ENCODE measurements around the gene HPSE. TPM values are rescaled to one million over a fixed set of nuclear protein-coding genes. Genes with fewer than 3 reads are reported as not detected.
"Not testable (repeated sequence)": the region's sequence is repeated elsewhere in the genome, so short reads cannot be mapped to it uniquely, and the experiment has no call there.

HPSE gene
- total and polyA plus RNA-seq, 2 of the 13 experiments (the other 11 are each of a cell fraction or from before 2014, with no cell fraction given): not detected

GRCh38 chr4:83293305-83294046 lies 41.2 kb downstream of the HPSE start:
- in situ Hi-C loops (cut with HindIII; ENCODE audit: extremely low pct_ligation_motif_present, low pct_unique_long_range_greater_than_20kb) (no loop called here), intact Hi-C loops (cut with micrococcal nuclease; ENCODE audit: unreplicated experiment) (no loop called here)
- POLR2A ChIA-PET: interaction anchor here (1.3 kb wide), 1 partner anchor 9 kb away, joined by 4 read pairs; the partner anchor contains the start of gene COQ2
- Histone ChIP-seq H4K20me1 (ENCODE audit: insufficient read depth, low read length) (no peaks in the 10 kb centered on the region), H3K9me3 (ENCODE audit: low read length) (no peaks in the 10 kb centered on the region), H3K9ac (ENCODE audit: insufficient read depth, low read depth, low read length) (no peak overlapping the region), H3K27ac (ENCODE audit: extremely low read length, insufficient read depth, low read length) (no peak overlapping the region), H3K36me3 (replicated peaks in 1 of 2; ENCODE audit: control insufficient read depth in 1 of 2, insufficient read depth in 2 of 2, low read length in 2 of 2) (no peaks in the 10 kb centered on the region), H2AFZ (ENCODE audit: low read length) (no peak overlapping the region), H3K4me3 (replicated peaks in 1 of 3; ENCODE audit: insufficient read depth in 1 of 3, low read depth in 2 of 3, low read length in 3 of 3) (no peak overlapping the region), H3K4me1 (ENCODE audit: insufficient read depth, low read length) (peaks cover 10% of the 10 kb centered on the region; the same call in 1 of the 2 replicates), H3K79me2 (ENCODE audit: insufficient read depth, low read length) (no peaks in the 10 kb centered on the region), H3K4me2 (ENCODE audit: low read depth, low read length) (no peak overlapping the region), H3K27me3 (ENCODE audit: control insufficient read depth in 1 of 2, insufficient read depth in 2 of 2, low read length in 2 of 2) (no peaks in the 10 kb centered on the region; a peak in 1 of 5 replicates)
- FAIRE-seq (no peak), DNase-seq (ENCODE audit: low spot score) (no peak), ATAC-seq (no peak)
- CTCF ChIA-PET (ENCODE audit: low intra/inter-chr PET ratio, low total read pairs): no interaction called here
- 39% methylated on average over 8 of the region's 8 CpGs for WGBS (ENCODE audit: low lambda C conversion rate)
- BruUV-seq (replicated peaks): no TSS peak
- TF ChIP-seq MAFK (conservative IDR thresholded peaks at IDR 0.05 in 1 of 2, IDR thresholded peaks at IDR 0.05 in 1 of 2; ENCODE audit: low read length in 2 of 2) (peak in 1 of 2 experiments; percentile 50; a peak in 2 of 4 replicates), MAFF (IDR thresholded peaks at IDR 0.05; ENCODE audit: low read depth, low read length) (peak; percentile 42; the same call in 1 of the 2 replicates), KLF16 (CRISPR knock-in tag; IDR thresholded peaks at IDR 0.05) (no peak)

DNA sequence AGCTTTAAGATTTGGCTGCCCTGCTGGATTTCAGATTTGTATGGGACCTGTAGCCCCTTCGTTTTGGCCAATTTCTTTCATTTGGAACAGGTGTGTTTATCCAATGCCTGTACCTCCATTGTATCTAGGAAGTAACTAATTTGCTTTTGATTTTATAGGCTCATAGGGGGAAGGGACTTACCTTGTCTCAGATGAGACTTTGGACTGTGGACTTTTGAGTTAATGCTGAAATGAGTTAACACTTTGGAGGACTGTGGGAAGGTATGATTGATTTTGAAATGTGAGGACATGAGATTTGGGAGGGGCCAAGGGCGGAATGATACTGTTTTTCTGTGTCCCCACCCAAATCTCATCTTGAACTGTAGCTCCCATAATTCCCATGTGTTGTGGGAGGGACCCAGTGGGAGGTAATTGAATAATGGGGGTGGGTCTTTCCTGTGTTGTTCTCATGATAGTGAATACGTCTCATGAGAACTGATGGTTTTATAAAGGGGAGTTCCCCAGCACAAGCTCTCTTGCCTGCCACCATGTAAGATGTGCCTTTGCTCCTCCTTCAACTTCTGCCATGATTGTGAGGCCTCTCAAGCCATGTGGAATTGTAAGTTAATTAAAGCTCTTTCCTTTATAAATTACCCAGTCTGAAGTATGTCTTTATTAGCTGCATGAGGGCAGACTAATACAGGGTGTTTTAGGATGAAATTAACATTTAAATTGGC lies 44.4 kb downstream of the HPSE start:
- ATAC-seq; H2AFZ ChIP-seq (ENCODE audit: low read length); H3K36me3 ChIP-seq (replicated peaks in 1 of 2; ENCODE audit: control insufficient read depth in 1 of 2, insufficient read depth in 2 of 2, low read length in 2 of 2); H3K9me3 ChIP-seq (ENCODE audit: low read length); H3K27me3 ChIP-seq (ENCODE audit: control insufficient read depth in 1 of 2, insufficient read depth in 2 of 2, low read length in 2 of 2); intact Hi-C loops (cut with micrococcal nuclease; ENCODE audit: unreplicated experiment); BruUV-seq (replicated peaks); H3K79me2 ChIP-seq (ENCODE audit: insufficient read depth, low read length); H3K4me3 ChIP-seq (replicated peaks in 1 of 3; ENCODE audit: insufficient read depth in 1 of 3, low read depth in 2 of 3, low read length in 3 of 3); FAIRE-seq; H3K27ac ChIP-seq (ENCODE audit: extremely low read length, insufficient read depth, low read length); POLR2A ChIA-PET; H4K20me1 ChIP-seq (ENCODE audit: insufficient read depth, low read length); in situ Hi-C loops (cut with HindIII; ENCODE audit: extremely low pct_ligation_motif_present, low pct_unique_long_range_greater_than_20kb); H3K4me2 ChIP-seq (ENCODE audit: low read depth, low read length); CTCF ChIA-PET (ENCODE audit: low intra/inter-chr PET ratio, low total read pairs); H3K9ac ChIP-seq (ENCODE audit: insufficient read depth, low read depth, low read length); DNase-seq (ENCODE audit: low spot score): not testable (repeated sequence)
- H3K4me1 ChIP-seq (ENCODE audit: insufficient read depth, low read length): peaks cover 17% of the 10 kb centered on the region
- TF ChIP-seq ZNF430 (CRISPR knock-in tag; IDR thresholded peaks at IDR 0.05): 0 out of 2 replicates have a peak, but pooled peaks have one; percentile 39
- 29% methylated on average over 3 of the region's 3 CpGs for WGBS (ENCODE audit: low lambda C conversion rate)

- H3K27ac ChIP-seq (ENCODE audit: extremely low read length, insufficient read depth, low read length); in situ Hi-C loops (cut with HindIII; ENCODE audit: extremely low pct_ligation_motif_present, low pct_unique_long_range_greater_than_20kb); H3K36me3 ChIP-seq (replicated peaks in 1 of 2; ENCODE audit: control insufficient read depth in 1 of 2, insufficient read depth in 2 of 2, low read length in 2 of 2); H3K9me3 ChIP-seq (ENCODE audit: low read length); H3K79me2 ChIP-seq (ENCODE audit: insufficient read depth, low read length); H3K4me3 ChIP-seq (replicated peaks in 1 of 3; ENCODE audit: insufficient read depth in 1 of 3, low read depth in 2 of 3, low read length in 3 of 3); FAIRE-seq; ATAC-seq; H3K27me3 ChIP-seq (ENCODE audit: control insufficient read depth in 1 of 2, insufficient read depth in 2 of 2, low read length in 2 of 2); DNase-seq (ENCODE audit: low spot score); H3K4me2 ChIP-seq (ENCODE audit: low read depth, low read length); BruUV-seq (replicated peaks); H4K20me1 ChIP-seq (ENCODE audit: insufficient read depth, low read length); H3K9ac ChIP-seq (ENCODE audit: insufficient read depth, low read depth, low read length); POLR2A ChIA-PET; CTCF ChIA-PET (ENCODE audit: low intra/inter-chr PET ratio, low total read pairs); H2AFZ ChIP-seq (ENCODE audit: low read length): not testable (repeated sequence)
- 0% methylated on average over 1 of the region's 1 CpG for WGBS (ENCODE audit: low lambda C conversion rate)
- H3K4me1 ChIP-seq (ENCODE audit: insufficient read depth, low read length): peaks cover 26% of the 10 kb centered on the region
- intact Hi-C loops (cut with micrococcal nuclease; ENCODE audit: unreplicated experiment): loop anchor here (10.0 kb wide), 2 partner anchors 166 to 404 kb away; partner anchors contain the start of genes HELQ and MRPS18C
Observed at GRCh38 chr4:83288381-83288780, 46.3 kb downstream of the HPSE start.

All from HepG2 (cell line).